NCI-H187 (cell line): Measurements from ENCODE around the gene MAN2A1.

ENCODE experiments used
- DNase-seq, 2 experiments: peaks; one replicate each; lab custom pipeline; 2025; lab: John Stamatoyannopoulos, UW

MAN2A1 gene

DNA sequence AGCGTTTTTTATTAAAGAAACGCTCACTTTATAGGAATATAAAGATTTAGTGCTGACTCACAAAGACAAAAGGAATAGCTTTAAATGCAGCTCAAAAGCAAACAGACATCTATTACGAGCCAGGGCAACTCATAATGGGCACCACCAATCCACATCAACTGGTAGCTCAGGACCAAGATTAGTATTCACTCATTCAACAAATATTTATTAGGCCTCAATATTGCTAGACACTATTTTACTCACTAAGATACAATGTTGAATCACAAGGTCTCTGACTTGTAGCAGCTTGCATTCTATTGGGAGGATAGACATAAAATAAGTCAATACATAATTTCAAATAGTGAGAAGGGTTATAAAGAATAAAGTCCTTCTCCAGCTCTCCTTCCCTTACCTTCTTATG, 8.0 kb upstream of the MAN2A1 start:
- no peak for DNase-seq

DNA sequence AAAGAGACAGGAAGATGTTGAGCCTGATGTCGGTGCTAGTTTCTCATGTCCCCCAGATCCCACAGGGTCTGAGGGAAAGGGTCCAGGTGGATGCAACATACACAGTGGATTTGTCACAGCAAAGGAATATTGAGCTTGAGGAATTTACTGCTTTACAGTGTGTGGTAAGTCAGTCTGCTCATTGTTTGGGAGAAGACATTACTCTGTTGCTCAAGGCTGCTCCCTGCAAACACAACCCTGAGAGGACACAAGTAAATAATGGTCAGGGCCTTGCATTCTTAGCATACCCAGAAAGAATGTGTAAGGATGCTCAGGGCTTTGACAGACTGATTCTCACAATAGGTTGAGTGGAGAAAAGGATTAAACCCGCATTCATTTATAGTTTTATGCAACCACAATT, 7.3 kb upstream of the MAN2A1 start:
- no peak for DNase-seq

DNA sequence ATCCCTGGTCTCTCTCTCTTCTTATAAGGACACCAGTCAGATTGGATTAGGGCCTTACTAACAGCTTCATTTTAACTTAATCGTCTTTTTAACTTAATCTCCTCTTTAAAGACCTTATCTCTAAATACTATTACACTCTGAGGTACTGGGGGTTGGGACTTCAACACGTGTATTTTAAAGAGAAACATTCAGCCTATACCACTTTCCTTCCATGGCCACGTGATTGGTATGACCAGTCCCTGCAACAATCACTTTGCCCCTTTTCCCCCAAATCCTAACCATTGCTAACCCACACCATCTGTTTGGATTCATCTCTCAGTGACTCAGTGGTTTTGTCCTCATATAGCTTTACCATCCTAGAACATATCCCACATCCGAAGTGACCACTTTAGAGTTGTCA, 3.8 kb upstream of the MAN2A1 start:
- no peak for DNase-seq

DNA sequence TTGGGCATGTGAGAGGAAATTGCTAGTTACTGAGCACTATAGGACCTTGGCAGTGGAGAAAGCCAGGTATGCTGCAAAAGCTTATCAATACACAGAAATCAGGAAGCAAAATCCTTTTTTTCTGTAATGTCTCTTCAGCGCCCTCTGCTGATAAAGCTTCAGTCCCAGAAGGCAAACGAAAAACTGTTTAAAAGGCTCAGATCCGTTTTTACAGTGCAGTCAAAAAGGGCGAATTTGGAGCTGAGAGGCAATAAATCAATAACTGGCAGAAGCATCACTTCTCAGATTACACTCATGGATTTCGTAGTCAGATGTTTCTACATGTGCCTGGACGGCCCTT, 1.1 kb upstream of the MAN2A1 start:
- no peak for DNase-seq

DNA sequence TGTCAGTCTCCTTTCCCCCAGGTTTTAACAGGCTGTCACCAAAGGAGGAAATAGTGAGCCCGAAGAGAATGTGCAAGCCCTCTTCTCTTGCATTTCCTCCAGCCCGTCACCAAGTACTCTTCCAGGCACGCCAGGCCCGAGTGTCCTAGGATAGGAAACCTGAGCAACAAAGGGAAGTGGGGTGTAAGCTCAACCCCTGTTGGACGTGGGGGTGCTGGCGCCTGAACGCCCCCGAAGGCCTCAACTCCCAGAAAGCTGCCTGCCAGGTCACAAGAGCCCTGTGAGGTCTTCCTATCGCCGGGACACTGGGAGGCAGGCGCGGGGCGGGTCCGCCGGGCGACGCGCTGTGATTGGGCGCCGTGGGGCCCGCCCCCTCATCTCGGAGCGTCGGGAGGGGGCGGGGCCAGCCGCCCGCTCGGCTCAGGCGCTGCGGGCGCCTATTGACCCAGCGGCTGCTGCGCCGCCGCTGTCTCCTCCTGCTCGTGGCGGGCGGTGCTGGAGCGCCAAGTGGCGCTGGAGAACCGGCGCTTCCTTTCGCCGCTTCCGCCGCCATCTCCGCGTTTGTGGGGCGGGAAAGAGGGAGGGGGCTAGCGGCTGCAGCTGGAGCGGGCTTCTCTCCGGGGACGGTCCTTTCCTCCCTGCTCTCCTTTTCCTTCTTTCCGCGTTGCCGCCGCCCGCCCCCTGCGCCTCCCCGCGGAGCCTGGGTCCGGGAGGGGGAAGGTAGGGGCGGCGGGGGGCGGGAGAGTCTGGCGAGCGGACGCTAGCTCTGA, 572 bp upstream of the MAN2A1 start:
- peak; percentile 71 to 77 for DNase-seq

DNA sequence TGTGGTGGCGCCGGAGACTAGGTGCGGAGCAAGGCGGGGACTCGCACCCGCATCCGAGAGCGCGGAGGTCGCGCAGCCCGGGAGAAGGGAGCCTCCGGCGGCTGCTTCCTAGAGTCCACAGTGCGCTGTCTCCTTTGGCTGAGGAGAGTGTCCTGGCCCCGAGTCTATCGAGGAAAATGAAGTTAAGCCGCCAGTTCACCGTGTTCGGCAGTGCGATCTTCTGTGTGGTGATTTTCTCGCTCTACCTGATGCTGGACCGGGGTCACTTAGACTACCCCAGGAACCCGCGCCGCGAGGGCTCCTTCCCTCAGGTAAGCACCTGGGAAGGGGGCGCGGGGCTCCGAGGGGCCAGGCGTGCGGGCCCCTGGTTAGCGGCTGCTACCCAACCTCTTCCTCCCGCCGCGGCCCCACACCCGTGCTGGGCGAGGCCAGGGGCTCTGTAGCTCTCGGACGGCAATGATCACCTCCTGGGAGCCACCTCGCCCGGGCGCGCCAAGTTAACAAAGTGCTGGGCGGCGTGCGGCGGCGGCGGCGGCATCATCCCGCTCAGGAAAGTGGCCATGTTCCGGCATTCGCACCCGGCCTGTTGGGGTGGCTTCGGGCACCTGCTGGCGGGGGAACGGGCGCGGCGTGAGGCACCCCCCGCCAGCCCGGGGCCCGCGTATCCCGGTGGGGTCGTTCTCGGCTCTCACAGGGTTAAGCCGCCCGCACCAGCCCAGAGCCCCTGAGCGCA, 681 bp downstream of the MAN2A1 start:
- DNase-seq = no peak

DNA sequence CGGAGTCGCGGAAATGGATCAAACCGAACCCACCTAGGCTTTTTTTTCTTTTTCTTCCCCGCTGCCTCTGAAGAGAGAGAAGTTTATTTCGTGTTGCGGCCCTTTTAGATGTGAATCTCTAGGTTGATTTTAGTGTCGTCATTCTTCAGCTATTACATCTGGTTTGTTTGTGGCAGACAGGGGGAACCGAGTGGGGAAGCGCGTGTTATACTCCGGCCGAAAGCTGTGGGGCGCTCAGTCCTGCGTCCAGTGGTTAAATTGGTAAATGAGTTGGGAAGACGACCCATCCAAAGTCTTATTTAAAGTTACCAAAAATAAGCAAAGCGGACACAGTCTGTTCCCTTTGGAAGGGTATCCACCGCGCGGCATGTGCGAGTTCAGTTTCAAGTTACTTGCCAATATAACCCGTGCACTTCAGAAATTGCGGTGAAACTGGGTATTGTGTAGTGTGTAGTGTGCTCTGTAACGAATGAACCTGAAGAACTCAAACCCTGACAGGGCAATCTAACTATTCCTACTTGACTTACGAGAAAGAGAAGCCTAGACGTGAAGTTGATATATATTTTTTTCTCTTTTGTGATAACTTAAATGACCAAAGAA, 1.3 kb downstream of the MAN2A1 start:
- DNase-seq = peak in 1 of 2 experiments; percentile 12

DNA sequence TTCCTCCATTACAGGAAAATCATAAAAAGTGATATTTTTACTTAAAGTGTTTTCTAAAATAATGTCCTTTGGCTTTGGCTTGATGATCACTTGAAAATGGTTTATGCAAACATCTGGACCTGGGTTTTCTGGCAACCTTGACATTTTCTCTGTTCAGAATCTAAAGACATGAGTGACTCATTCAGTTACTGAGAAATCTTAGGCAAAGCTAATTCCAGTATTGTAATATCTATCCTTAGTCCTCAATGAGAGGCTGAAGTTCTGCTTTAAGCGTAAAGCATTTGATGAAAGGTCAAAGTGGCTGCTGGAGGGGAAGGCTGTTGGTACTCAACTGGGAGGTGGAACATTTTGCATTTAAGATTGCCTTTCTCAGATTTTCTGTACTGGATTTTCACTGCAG, 2.3 kb downstream of the MAN2A1 start:
- DNase-seq = no peak

DNA sequence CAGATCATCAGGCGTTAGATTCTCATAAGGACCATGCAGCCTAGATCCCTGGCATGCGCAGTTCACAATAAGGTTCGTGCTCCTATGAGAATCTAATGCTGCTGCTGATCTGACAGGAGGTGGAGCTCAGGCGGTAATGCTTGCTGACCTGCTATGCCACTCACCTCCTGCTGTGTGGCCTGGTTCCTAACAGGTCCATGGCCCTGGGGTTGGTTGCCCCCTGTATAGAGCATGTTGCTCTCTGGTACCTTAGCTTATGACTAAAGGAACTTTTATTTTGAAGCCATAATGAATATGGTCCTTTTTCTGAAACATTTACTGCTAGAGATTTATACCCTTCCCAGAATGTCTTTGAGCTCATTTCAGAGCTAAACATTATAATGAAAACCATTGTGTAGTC, 3.1 kb downstream of the MAN2A1 start:
- DNase-seq = no peak

DNA sequence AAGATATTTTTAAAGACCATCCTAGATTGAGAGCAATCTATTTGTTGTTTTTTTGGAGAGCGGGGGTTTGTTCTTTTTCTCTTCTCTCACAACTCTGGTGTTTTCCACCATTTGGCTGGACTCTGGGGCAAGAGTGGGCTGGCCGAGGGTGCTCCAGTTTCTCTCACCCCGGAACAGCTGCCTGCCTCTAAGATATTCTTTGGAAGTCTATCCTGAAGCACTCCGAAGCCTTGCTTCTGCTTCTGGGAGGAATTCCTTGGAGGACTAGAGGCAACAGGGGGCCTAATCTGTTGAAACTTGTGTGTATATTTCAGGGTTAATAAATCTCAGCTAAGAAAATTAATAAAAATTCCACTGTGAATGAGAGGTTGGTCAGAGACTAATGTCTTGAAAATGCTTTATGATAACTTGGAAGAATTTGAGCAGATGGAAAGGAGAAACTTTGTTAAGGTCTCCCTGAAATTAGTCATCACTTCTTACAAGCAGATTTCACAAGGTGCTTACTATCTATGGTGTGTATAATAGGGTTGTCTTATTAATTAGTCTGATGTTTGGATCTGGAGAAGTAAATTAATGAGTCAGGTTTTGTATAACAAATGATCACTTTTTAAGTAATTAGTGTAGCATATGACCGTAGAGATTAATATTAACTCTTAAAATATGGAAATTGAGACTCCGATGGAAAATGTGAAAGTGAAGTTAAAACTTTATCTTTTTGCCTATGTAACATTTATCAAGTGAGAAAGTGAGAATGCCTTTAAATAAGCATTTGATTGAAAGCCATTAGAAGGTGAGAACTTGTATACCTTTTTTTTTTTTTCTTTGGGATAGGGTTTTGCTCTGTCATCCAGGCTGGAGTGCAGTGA, 4.0 kb downstream of the MAN2A1 start:
- DNase-seq = no peak

DNA sequence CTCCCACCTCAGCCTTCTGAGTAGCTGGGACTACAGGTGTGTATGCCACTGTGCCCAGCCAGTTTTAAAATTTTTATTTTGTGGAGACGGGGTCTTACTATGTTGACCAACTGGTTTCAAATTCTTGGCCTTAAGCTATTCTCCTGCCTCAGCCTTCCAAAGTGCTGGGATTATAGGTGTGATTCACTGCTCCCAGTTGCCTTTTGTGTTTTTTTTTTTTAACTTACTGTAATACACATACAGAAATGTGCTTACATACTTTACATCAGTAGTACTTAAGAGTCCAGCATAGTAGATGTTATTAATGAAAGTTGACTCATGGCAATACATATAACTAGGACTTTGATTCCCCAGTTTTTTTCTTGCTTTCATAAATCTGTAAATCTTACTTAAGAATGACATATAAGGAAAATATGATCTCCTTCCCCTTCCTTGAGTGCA, 4.7 kb downstream of the MAN2A1 start:
- no peak for DNase-seq

DNA sequence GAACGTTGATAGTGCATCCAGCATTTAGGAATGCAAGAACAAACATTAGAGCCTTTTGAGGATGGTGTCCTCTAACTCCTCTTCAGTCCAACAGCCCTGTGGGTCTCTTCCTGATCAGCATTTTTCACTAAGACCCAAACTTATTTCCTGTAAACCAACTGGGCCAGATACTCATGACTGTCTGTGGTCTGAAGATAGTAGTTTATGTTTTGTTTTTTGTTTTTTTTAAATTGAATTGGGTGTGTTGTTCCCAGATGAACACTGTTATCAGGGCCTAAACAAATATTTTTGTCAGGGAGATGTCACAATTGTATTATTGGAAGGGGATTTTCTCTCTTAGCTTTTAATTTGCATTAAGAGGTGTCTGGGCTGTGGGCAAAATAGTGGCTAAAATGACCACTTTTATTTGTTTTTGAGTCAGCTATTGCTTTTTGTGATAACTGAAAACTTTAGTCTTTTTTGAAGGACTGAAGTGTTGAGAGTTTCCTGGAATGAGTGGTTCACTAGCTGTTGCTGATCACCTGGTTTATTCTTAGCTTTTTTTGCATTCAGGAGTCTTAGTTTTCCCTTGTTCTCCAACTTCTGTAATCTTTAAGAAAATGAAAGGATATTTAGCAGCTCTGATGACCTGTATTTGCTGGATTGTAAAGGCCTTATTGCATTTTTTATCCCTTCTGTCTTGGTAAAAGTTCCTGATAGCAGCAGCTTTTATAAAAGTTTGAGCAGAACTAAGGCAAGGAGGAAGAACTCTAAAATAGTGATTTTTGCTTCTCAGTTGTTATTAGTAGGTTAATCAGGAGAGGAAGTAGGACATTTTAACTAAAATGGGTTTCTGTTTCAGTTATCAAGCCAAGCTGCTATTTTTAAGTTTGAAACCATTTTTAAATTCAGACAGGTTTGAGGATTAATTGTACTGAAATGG, 5.5 kb downstream of the MAN2A1 start:
- no peak for DNase-seq

DNA sequence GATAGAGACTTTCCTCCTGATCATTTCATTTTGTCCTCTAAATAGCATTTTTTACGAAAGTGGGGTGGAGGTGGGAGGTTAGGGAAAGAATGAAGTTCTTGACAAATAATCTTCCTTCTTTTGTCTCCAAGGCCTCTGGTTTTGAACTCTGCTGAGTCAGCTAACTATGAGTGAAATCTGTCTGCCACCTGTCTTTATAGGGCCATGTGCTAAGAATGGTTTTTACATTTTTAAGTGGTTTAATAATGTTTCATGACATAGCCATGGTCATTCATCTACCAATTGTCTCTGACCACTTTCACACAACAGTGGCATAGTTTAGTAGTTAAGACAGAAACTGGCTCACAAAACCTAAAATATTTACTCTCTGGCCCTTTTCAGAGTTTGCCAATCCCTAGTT, 7.6 kb downstream of the MAN2A1 start:
- DNase-seq = no peak

DNA sequence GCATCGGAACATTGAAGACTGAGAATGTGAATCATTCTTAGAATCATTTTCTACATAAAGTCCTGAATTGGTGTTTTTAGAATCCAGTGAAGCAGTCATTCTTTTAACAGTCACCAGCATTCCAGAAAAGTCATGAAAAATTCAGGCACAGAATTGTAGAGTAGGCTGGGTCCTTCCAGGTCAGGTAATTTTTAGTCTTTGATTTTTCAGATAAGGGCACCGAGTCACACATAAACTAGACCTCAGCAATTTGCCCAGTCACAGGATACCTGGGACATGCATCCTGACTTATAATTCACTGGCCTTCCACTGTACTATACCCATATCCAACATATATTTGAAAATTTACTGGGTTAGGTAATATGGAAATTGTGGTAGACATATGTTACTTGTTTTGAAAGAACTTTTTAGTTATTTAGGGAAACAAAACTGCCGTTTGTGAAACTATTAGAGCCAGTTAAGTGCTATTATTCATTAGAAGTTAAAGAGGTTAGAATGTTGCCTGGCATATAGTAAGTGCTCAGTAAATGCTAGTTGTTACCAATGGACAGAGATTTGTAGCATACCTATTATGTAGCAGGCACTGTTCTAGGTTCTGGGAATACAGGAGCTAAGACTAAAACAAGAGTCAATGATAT, 10.9 kb downstream of the MAN2A1 start:
- no peak for DNase-seq

DNA sequence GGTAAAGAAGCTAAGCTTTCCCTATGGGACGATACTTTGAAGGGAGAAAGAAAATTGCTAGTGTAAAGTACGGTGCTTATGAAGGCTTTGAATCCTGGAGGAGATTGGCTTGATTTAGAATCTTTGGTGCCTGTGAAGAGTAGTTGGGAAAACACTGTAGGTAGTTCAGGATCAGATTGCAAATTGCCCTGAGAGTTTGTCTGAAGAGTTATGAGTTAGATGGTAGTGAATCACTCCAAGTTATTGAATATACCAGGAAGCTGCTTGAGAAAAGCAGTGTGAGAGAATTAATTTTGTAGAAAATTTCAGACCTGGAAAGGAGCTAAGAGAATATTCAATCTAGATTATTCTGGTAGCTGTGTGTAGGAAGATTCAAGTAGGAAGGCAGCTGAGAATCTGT, 11.5 kb downstream of the MAN2A1 start:
- no peak for DNase-seq

DNA sequence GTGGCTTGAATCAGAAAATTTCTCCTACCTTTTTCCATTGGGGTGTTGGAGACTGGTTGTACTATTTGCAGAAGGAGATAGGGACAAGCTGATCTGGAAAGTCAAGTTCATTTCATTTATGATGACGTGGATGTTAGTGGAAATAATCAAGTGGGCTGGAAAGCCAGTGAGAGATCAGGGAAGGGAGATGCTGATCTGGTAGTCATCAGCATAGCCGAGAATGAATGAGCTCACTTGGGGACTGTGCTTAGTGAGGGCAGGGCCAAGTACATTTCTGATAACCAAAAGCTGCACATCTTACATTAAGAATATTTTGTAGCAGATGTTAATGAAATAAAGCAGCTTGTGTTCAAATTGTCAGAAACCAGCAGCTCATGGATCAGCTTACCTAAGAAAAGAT, 12.1 kb downstream of the MAN2A1 start:
- DNase-seq = no peak

DNA sequence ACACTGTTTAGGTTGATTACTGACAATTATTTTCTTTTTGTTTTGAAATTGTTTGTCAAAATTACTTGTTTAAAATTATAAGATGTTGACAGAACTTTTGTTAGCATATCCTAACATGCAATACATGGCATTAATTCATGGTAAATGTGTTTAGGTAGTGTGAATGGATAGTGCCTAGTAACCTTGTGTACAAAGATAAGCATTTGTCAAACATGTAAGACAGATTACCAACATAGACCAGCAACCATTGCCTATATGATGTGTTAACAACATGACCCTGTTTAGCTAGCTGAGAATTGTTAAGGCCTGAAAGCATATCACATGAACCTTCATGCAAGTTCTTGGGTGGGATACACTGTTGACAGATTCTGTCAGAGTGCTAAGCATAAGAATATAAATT, 13.4 kb downstream of the MAN2A1 start:
- DNase-seq = no peak

DNA sequence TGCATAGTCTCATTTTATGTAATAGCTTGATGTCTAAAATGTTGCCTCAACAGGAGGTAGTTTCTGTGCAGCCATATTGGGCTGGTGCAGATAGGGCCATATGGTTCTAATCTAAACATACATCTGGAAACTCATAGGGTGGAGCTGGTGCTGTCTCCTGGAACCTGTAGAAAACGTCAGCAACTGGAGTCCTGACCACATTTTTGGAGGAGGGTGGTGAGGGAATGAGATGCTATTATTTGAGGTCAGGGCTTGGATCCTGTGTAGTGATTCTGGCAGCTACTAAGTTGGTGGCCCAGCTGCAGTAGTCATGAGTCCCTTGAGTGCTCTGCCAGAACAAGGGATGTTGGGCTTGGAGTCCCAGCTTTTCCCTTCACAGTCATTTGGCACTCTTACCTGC, 14.1 kb downstream of the MAN2A1 start:
- no peak for DNase-seq

DNA sequence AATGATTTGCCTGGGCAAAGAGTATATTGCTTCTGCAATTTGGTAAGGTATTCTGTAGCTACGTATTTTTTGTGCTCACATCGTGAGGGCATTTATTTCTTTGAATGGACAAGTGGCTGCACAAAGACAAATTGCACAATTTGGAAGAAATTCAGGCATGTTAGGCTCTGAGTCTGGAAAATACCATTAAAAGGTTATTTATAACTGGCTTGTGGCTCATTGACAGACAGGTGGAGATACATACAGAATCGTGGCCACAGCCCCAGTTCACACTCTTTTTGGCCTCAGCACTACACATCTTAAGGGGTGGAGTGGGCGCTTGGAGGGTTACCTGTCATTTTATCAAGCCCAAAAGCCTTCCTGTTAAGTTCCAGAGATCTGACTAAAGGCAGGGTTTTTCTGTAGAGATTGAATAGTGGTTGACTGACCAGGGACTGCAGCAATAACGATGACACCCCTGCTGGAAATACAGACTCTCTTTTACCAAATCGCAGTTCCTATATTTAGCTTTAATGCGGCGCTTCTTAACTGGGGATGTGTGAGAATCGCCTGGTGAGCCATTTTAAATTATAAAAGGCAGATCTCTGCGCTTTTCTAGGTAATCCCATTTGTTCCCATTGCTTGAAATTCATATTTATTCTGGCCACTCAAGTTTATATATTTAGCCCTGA, 14.7 kb downstream of the MAN2A1 start:
- no peak for DNase-seq

DNA sequence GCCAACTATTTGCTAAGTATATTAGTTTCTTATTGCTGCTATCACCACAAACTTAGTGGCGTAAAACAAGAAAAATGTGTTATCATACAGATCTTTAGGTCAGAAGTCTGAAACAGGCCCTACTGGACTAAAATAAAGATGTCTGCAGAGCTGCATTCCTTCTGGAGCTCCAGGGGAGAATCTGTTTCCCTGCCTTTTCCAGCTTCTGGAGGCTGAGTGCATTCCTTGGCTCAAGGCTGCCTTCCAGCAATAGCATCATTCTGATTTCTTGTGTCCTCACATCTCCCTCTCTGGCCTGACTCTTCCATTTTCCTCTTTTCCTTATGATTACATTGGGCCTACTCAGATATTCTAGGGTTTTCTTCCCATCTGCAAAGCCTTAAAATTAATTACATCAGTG, 15.9 kb downstream of the MAN2A1 start:
- no peak for DNase-seq
